CD4-positive, alpha-beta T cell (primary cell): ENCODE measurements around the gene PTPRD. TPM values are rescaled to one million over a fixed set of nuclear protein-coding genes. Genes with fewer than 3 reads are reported as not detected.
A peak's percentile ranks its signal among the peaks of the same experiment; 100 is the strongest.

Experiments
- ATAC-seq: fragments of 200-7000 bp; cut with Tn5 transposase; one replicate; pipeline ENCODE4 v1.10.0; 2022; ENCODE audit warnings: mild to moderate bottlenecking; ENCODE audit not compliant: poor library complexity
- CTCF ChIA-PET: fragments of 350-600 bp; sonication (Branson Sonifier 250); formaldehyde crosslinking; loops from one replicate; lab custom pipeline; 2021; ENCODE audit warnings: antibody characterized with exemption, inconsistent platforms; lab: Charles Lee
- POLR2A ChIA-PET: fragments of 350-600 bp; sonication (Branson Sonifier 250); formaldehyde crosslinking; loops from one replicate; lab custom pipeline; 2021; ENCODE audit warnings: antibody characterized with exemption, inconsistent platforms; lab: Charles Lee
- DNase-seq, 14 experiments: peaks; one replicate each; pipeline ENCODE4 v3.0.0-alpha.2; 2013 to 2020; ENCODE audit warnings: mixed read lengths in 2 of 14
- H3K27ac ChIP-seq, 2 donors: one replicate each; pipeline versions ENCODE4 v1.5.1 to v1.7.0; 2013; ENCODE audit warnings: low read length in 2 of 2, low read depth in 1 of 2, mild to moderate bottlenecking in 1 of 2
- H3K27me3 ChIP-seq, 2 experiments: 1 replicate in 1 of 2; 2 replicates in 1 of 2; pipeline versions ENCODE4 v1.6.1 to v1.7.0; 2013; ENCODE audit warnings: low read length in 2 of 2, control low read depth in 1 of 2, mild to moderate bottlenecking in 1 of 2, moderate library complexity in 1 of 2; ENCODE audit not compliant: insufficient read depth in 2 of 2, control insufficient read depth in 1 of 2
- H3K36me3 ChIP-seq: one replicate; pipeline ENCODE4 v1.6.1; 2013; ENCODE audit warnings: low read length, control low read depth; ENCODE audit not compliant: insufficient read depth
- H3K4me1 ChIP-seq: one replicate; pipeline ENCODE4 v1.6.1; 2013; ENCODE audit warnings: low read length, control low read depth; ENCODE audit not compliant: insufficient read depth
- H3K4me3 ChIP-seq: one replicate; pipeline ENCODE4 v1.5.1; 2013; ENCODE audit warnings: mild to moderate bottlenecking, low read length, moderate library complexity
- H3K9me3 ChIP-seq, 2 experiments: 1 replicate in 1 of 2; 2 replicates in 1 of 2; pipeline versions ENCODE4 v1.6.1 to v1.7.0; 2013; ENCODE audit warnings: low read length in 2 of 2, mild to moderate bottlenecking in 2 of 2, control low read depth in 1 of 2, moderate library complexity in 1 of 2; ENCODE audit not compliant: control insufficient read depth in 1 of 2, insufficient read depth in 1 of 2
- H3K27ac Mint-ChIP-seq: one replicate; pipeline ENCODE4 v1.8.0; 2020; ENCODE audit warnings: mixed read lengths
- H3K27me3 Mint-ChIP-seq: one replicate; pipeline ENCODE4 v1.8.0; 2021; ENCODE audit warnings: mixed read lengths
- H3K36me3 Mint-ChIP-seq: one replicate; pipeline ENCODE4 v1.8.0; 2021; ENCODE audit warnings: low read depth, mixed read lengths
- H3K4me1 Mint-ChIP-seq: one replicate; pipeline ENCODE4 v1.8.0; 2021; ENCODE audit warnings: low read depth, mixed read lengths
- H3K4me3 Mint-ChIP-seq: one replicate; pipeline ENCODE4 v1.8.0; 2020; ENCODE audit warnings: mild to moderate bottlenecking, mixed read lengths
- H3K9me3 Mint-ChIP-seq: one replicate; pipeline ENCODE4 v1.8.0; 2020; ENCODE audit warnings: mixed read lengths
- intact Hi-C, 2 experiments: fragments of 100-400 bp; cut with DNase I in 1 of 2; cut with micrococcal nuclease in 1 of 2; formaldehyde crosslinking; loops; one replicate each; pipeline versions ENCODE4 v1.15.1 to v1.9.0; 2023 to 2025; cut with DNase I, micrococcal nuclease
- total RNA-seq, 174 experiments: library from RNA in 2 of 174; stranded (reverse) in 2 of 174; gene quantifications; one replicate each; pipeline ENCODE4 v1.2.3 and lab custom pipeline; 2021 to 2026
- TF ChIP-seq, protein P1 (sequence below): fragments of 200-600 bp; IDR thresholded peaks from one replicate; pipeline ENCODE4 v1.8.0; 2022; ENCODE audit warnings: antibody characterized with exemption, mild to moderate bottlenecking

Gene PTPRD
- total RNA-seq, 2 experiments from 2014 or later = not detected

DNA sequence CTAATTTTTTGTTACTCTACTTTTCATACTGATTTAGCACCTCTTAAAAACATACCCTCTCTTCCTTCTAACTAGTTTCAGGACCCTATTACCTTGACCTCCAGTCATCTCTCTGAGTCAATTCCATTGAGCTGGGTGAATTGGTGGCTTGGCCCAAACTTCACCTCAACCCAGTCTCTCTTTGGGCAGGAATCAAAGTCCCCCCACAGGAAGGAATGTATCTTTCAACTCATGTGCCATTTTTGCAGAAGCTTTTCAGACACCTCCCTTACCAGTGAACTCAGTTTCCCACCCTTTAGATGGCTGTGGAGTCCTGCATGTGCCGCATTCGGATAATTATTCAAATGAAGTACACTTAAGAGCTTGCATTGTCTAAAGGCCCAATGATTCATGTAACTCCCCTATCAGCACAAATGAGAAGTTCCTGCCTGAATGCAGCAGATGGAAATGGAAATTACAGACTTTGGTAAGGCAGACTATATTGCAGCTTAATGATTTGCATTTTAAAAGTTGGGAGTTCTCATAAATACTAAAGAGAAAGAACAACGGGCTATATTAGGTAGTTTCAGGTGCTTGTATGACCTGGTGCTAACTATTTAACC, 693.5 kb downstream of the PTPRD start:
- intact Hi-C loops = no loop called here
- H3K36me3 Mint-ChIP-seq = no peaks in the 10 kb centered on the region
- no peaks in the 10 kb centered on the region for H3K27me3 Mint-ChIP-seq
- no peaks in the 10 kb centered on the region for H3K27me3 ChIP-seq
- no peak overlapping the region for H3K27ac Mint-ChIP-seq
- no peaks in the 10 kb centered on the region for H3K36me3 ChIP-seq
- H3K4me3 Mint-ChIP-seq = no peak overlapping the region
- ChIA-PET CTCF (interaction anchor here (1.0 kb wide), 1 partner anchor 23 kb away, joined by 3 read pairs; no protein-coding TSS in a partner anchor), POLR2A (no interaction called here)
- TF ChIP-seq, protein P1, sequence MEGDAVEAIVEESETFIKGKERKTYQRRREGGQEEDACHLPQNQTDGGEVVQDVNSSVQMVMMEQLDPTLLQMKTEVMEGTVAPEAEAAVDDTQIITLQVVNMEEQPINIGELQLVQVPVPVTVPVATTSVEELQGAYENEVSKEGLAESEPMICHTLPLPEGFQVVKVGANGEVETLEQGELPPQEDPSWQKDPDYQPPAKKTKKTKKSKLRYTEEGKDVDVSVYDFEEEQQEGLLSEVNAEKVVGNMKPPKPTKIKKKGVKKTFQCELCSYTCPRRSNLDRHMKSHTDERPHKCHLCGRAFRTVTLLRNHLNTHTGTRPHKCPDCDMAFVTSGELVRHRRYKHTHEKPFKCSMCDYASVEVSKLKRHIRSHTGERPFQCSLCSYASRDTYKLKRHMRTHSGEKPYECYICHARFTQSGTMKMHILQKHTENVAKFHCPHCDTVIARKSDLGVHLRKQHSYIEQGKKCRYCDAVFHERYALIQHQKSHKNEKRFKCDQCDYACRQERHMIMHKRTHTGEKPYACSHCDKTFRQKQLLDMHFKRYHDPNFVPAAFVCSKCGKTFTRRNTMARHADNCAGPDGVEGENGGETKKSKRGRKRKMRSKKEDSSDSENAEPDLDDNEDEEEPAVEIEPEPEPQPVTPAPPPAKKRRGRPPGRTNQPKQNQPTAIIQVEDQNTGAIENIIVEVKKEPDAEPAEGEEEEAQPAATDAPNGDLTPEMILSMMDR = no peak
- DNase-seq (no peak), ATAC-seq (no peak)
- H3K4me3 ChIP-seq = no peak overlapping the region
- peaks cover 5 to 6% of the 10 kb centered on the region in 2 experiments for H3K9me3 ChIP-seq
- H3K27ac ChIP-seq = no peak overlapping the region
- H3K9me3 Mint-ChIP-seq = peaks cover 5% of the 10 kb centered on the region
- no peaks in the 10 kb centered on the region for H3K4me1 Mint-ChIP-seq
- no peaks in the 10 kb centered on the region for H3K4me1 ChIP-seq

DNA sequence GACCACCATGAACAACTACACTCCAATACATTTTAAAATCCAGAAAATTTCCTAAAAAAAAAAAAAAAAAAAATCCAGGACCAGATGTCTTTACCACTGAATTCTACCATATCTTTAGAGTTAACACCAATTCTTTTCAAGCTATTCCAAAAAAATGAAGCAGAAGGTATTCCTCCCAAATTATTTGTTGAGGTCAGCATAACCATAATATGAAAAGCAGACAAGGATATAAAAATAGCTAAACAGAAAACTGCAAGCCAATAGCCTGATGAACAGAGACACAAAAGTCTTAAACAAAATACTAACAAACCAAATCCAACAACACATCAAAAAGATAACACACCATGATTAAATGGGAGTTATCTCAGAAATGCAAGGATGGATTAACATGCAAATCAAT, 695.4 kb downstream of the PTPRD start:
- peaks cover 5% of the 10 kb centered on the region for H3K9me3 Mint-ChIP-seq
- H3K4me1 Mint-ChIP-seq = no peaks in the 10 kb centered on the region
- no peak overlapping the region for H3K4me3 Mint-ChIP-seq
- no peaks in the 10 kb centered on the region for H3K27me3 Mint-ChIP-seq
- Histone ChIP-seq H3K36me3 (no peaks in the 10 kb centered on the region), H3K9me3 (peaks cover 6 to 9% of the 10 kb centered on the region in 2 experiments), H3K4me3 (no peak overlapping the region), H3K27me3 (no peaks in the 10 kb centered on the region), H3K27ac (no peak overlapping the region), H3K4me1 (no peaks in the 10 kb centered on the region)
- no peak overlapping the region for H3K27ac Mint-ChIP-seq
- intact Hi-C loops = no loop called here
- DNase-seq = no peak
- TF ChIP-seq, protein P1 = no peak
- ChIA-PET POLR2A (no interaction called here), CTCF (interaction anchor here (0.6 kb wide), 1 partner anchor 44 kb away, joined by 3 read pairs; no protein-coding TSS in a partner anchor)
- H3K36me3 Mint-ChIP-seq = no peaks in the 10 kb centered on the region
- ATAC-seq = no peak

DNA sequence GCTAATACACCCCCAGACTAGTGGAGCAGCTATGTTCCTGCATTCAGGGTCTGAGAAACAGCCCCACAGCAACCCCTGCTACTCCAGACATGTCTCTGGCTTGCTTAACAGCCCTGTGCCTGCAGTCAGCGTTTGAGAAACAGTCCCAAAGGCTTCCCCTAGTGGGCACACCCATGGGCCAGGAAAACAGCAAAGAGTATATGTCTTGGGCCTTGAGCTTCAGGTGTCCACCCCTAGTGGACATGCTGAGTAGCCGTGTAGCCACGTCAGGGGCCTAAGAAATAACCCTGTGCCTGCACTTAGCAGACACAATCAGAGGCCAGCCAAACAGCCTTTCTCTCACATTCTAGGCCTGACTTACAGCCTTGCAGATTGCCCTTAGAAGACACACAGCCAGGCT, 698.6 kb downstream of the PTPRD start:
- peak in 1 of 14 experiments; percentile 4 for DNase-seq
- Histone ChIP-seq H3K27me3 (no peaks in the 10 kb centered on the region), H3K9me3 (peaks cover 6 to 9% of the 10 kb centered on the region in 2 experiments), H3K4me1 (no peaks in the 10 kb centered on the region), H3K27ac (no peak overlapping the region), H3K36me3 (no peaks in the 10 kb centered on the region), H3K4me3 (no peak overlapping the region)
- TF ChIP-seq, protein P1 = no peak
- intact Hi-C loops = no loop called here
- Mint-ChIP-seq H3K4me3 (no peak overlapping the region), H3K27me3 (no peaks in the 10 kb centered on the region), H3K4me1 (no peaks in the 10 kb centered on the region), H3K36me3 (no peaks in the 10 kb centered on the region), H3K27ac (no peak overlapping the region), H3K9me3 (peaks cover 5% of the 10 kb centered on the region)
- ChIA-PET POLR2A (no interaction called here), CTCF (no interaction called here)
- ATAC-seq = no peak
